Vagina (tissue), 2 donors: ENCODE results near the gene AGTPBP1. TPM values are rescaled to one million over a fixed set of nuclear protein-coding genes. Genes with fewer than 3 reads are reported as not detected.
A peak's percentile ranks its signal among the peaks of the same experiment; 100 is the strongest.

Experiments
- DNase-seq, 2 donors: peaks; one replicate each; pipeline ENCODE4 v3.0.0-alpha.2; 2017; ENCODE audit errors: extremely low spot score in 2 of 2
- H3K27ac ChIP-seq: fragments of 200-600 bp; sonication (generic); one replicate; pipeline ENCODE4 v1.5.1; 2019
- H3K27me3 ChIP-seq: fragments of 200-600 bp; sonication (generic); one replicate; pipeline ENCODE4 v1.5.1; 2019
- H3K36me3 ChIP-seq, 2 donors: fragments of 200-600 bp; sonication (generic); one replicate each; pipeline ENCODE4 v1.5.1; 2017 to 2019
- H3K4me1 ChIP-seq: fragments of 200-600 bp; sonication (generic); one replicate; pipeline ENCODE4 v1.5.1; 2019
- H3K4me3 ChIP-seq, 2 donors: fragments of 200-600 bp; sonication (generic); 1 replicate in 1 of 2; 2 replicates in 1 of 2; pipeline ENCODE4 v1.5.1; 2016 to 2019
- H3K9me3 ChIP-seq: fragments of 200-600 bp; sonication (generic); one replicate; pipeline ENCODE4 v1.5.1; 2019
- CTCF ChIP-seq, 3 experiments: fragments of 450-650 bp in 2 of 3; fragments of 200-600 bp in 1 of 3; sonication (generic) in 1 of 3; IDR thresholded peaks; one replicate each; pipeline ENCODE4 v1.5.1; 2017 to 2019; ENCODE audit warnings: antibody characterized with exemption in 3 of 3, mild to moderate bottlenecking in 2 of 3, moderate library complexity in 2 of 3
- POLR2A ChIP-seq, 2 donors: fragments of 450-650 bp; IDR thresholded peaks; one replicate each; pipeline ENCODE4 v1.6.1; 2017; ENCODE audit warnings: antibody characterized with exemption in 2 of 2, mild to moderate bottlenecking in 2 of 2, moderate library complexity in 2 of 2
- POLR2AphosphoS5 ChIP-seq, 2 donors: sonication (generic); formaldehyde crosslinking; IDR thresholded peaks; one replicate each; pipeline ENCODE4 v1.9.0; 2017; ENCODE audit warnings: antibody characterized with exemption in 2 of 2, mild to moderate bottlenecking in 2 of 2, low read depth in 1 of 2; ENCODE audit not compliant: insufficient read depth in 1 of 2
- intact Hi-C: fragments of 100-400 bp; cut with DNase I; formaldehyde crosslinking; loops from one replicate; pipeline ENCODE4 v1.15.1; 2023
- total RNA-seq: library from RNA; depleted of rRNA; stranded (reverse); fragments of >200 nt; gene quantifications from one replicate; pipeline ENCODE4 v1.2.3, GENCODE V29; 2016

Gene AGTPBP1
- total RNA-seq, 1 donor from 2014 or later = 12.3 TPM

- H3K36me3 ChIP-seq = no peaks in the 10 kb centered on the region
- TF ChIP-seq POLR2AphosphoS5 (IDR thresholded peaks at IDR 0.05; ENCODE audit: insufficient read depth in 1 of 2, low read depth in 1 of 2) (no peak), POLR2A (IDR thresholded peaks at IDR 0.05) (no peak), CTCF (IDR thresholded peaks at IDR 0.05) (no peak)
- H3K4me1 ChIP-seq = no peaks in the 10 kb centered on the region
- no peaks in the 10 kb centered on the region for H3K9me3 ChIP-seq
- no peak for DNase-seq
- no peak overlapping the region for H3K4me3 ChIP-seq
- no peak overlapping the region for H3K27ac ChIP-seq
- no peaks in the 10 kb centered on the region for H3K27me3 ChIP-seq
- intact Hi-C loops = no loop called here
Observed at GRCh38 chr9:85530721-85531120, 211.0 kb downstream of the AGTPBP1 start.

DNA sequence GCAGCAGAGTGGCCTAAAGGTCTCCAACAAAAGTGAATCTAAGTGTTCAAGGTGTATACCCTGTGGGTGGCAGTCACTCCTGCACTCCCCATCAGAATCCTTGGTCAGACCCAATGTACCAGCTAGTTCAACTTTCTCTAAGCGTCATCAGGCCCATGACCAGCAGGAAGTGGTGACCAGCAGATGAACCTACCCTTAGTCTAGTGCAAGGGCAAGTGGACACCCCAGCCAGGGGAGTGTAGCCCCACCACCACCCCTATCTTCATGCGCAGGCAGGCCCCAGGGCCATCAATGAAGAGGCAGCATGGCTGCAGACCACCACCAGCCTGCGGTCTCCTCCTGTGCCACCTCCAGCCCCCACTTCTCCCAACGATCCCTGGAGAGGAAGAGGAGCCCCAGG lies 213.1 kb downstream of the AGTPBP1 start:
- H3K36me3 ChIP-seq = no peaks in the 10 kb centered on the region
- no peaks in the 10 kb centered on the region for H3K27me3 ChIP-seq
- intact Hi-C loops = no loop called here
- no peak for TF ChIP-seq CTCF (IDR thresholded peaks at IDR 0.05)
- TF ChIP-seq POLR2A (IDR thresholded peaks at IDR 0.05) = no peak
- no peak for TF ChIP-seq POLR2AphosphoS5 (IDR thresholded peaks at IDR 0.05; ENCODE audit: insufficient read depth in 1 of 2, low read depth in 1 of 2)
- no peak overlapping the region for H3K27ac ChIP-seq
- no peaks in the 10 kb centered on the region for H3K4me1 ChIP-seq
- H3K9me3 ChIP-seq = no peaks in the 10 kb centered on the region
- no peak overlapping the region for H3K4me3 ChIP-seq
- no peak for DNase-seq

GRCh38 chr9:85528142-85528541 lies 213.6 kb downstream of the AGTPBP1 start:
- DNase-seq = no peak
- peak overlapping the region; percentile 24 for H3K27ac ChIP-seq
- H3K9me3 ChIP-seq = no peaks in the 10 kb centered on the region
- intact Hi-C loops = no loop called here
- no peak overlapping the region for H3K4me3 ChIP-seq
- TF ChIP-seq POLR2AphosphoS5 (IDR thresholded peaks at IDR 0.05; ENCODE audit: insufficient read depth in 1 of 2, low read depth in 1 of 2) = no peak
- no peak for TF ChIP-seq POLR2A (IDR thresholded peaks at IDR 0.05)
- TF ChIP-seq CTCF (IDR thresholded peaks at IDR 0.05) = no peak
- H3K4me1 ChIP-seq = no peaks in the 10 kb centered on the region
- H3K27me3 ChIP-seq = no peaks in the 10 kb centered on the region
- H3K36me3 ChIP-seq = no peaks in the 10 kb centered on the region

DNA sequence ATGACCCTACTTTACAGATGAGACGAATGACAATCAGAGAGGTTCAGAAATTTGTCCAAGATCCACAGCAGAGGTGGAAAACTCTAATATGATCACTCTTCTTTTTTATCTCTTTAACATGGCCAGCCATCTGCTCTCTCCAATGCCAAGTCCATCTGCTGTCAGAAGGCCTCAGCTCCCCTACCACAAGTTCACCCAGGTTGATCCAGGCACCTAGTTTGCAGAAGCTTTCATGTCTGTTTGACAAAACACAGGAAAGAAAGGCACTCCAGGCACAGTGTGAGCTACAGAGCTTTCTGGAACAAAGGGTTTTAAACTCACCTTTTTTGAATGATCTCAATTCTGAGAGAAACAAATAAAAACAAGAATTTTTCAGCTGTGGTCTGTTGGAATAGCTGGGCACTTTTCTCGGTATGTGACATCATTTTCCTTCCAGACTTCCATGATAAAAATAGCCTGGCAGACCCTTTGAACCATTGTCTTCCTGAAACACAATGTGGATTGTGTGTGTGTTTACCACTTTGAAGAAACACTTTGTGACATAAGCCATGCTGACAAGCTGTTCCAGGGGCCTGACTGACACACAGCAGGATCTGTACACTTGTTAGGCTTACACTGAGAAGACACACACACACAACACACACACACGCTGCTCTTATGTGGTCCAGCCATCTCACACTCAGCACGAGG lies 214.3 kb downstream of the AGTPBP1 start:
- H3K9me3 ChIP-seq = no peaks in the 10 kb centered on the region
- intact Hi-C loops = no loop called here
- DNase-seq = no peak
- H3K36me3 ChIP-seq = no peaks in the 10 kb centered on the region
- TF ChIP-seq CTCF (IDR thresholded peaks at IDR 0.05) (no peak), POLR2AphosphoS5 (IDR thresholded peaks at IDR 0.05; ENCODE audit: insufficient read depth in 1 of 2, low read depth in 1 of 2) (no peak), POLR2A (IDR thresholded peaks at IDR 0.05) (no peak)
- H3K27ac ChIP-seq = peak overlapping the region; percentile 24
- H3K27me3 ChIP-seq = no peaks in the 10 kb centered on the region
- H3K4me3 ChIP-seq = no peak overlapping the region
- no peaks in the 10 kb centered on the region for H3K4me1 ChIP-seq

DNA sequence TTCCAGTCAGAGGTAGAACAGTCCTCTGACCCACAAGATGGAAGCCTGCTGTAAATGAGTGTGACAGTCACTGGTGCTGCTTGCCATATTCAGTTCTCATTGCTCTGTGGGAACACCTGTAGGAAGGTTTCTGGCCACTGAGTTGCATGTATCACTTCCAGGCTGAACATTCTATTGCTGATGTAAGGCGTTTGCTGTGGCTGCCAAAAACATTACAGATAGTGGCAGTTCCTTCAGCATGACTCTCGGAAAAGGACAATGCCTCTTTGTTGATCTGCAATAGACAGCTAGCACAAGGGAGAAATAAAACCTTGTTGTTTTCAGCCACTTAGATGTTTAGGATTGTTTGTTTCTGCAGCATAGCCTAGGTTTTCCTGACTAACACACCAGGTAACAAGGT lies 217.2 kb downstream of the AGTPBP1 start:
- Histone ChIP-seq H3K27ac (no peak overlapping the region), H3K4me3 (no peak overlapping the region), H3K9me3 (no peaks in the 10 kb centered on the region), H3K4me1 (no peaks in the 10 kb centered on the region), H3K36me3 (no peaks in the 10 kb centered on the region), H3K27me3 (no peaks in the 10 kb centered on the region)
- no peak for DNase-seq
- intact Hi-C loops = no loop called here
- TF ChIP-seq POLR2AphosphoS5 (IDR thresholded peaks at IDR 0.05; ENCODE audit: insufficient read depth in 1 of 2, low read depth in 1 of 2) (no peak), POLR2A (IDR thresholded peaks at IDR 0.05) (no peak), CTCF (IDR thresholded peaks at IDR 0.05) (no peak)
